Natural killer cell (primary cell): ENCODE data around the gene ARFRP1. TPM values are rescaled to one million over a fixed set of nuclear protein-coding genes. Genes with fewer than 3 reads are reported as not detected.
A peak's percentile ranks its signal among the peaks of the same experiment; 100 is the strongest.

Experiments used
- ATAC-seq, 3 donors: fragments of 150-1000 bp in 2 of 3; fragments of 200-7000 bp in 1 of 3; cut with Tn5 transposase; 1 replicate in 1 of 3; 2 replicates in 2 of 3; pipeline ENCODE4 v1.10.0; 2021; ENCODE audit warnings: mild to moderate bottlenecking in 2 of 3, moderate library complexity in 2 of 3
- DNase-seq, 2 donors: peaks; one replicate each; pipeline versions ENCODE4 v3.0.0 to v3.0.0-alpha.2; 2013 to 2021; ENCODE audit warnings: mixed read lengths in 1 of 2
- H3K27ac ChIP-seq: one replicate; pipeline ENCODE4 v1.5.1; 2013; ENCODE audit warnings: mild to moderate bottlenecking, low read length
- H3K27me3 ChIP-seq: one replicate; pipeline ENCODE4 v1.6.1; 2013; ENCODE audit warnings: low read length; ENCODE audit not compliant: control insufficient read depth, insufficient read depth
- H3K36me3 ChIP-seq: one replicate; pipeline ENCODE4 v1.6.1; 2013; ENCODE audit warnings: low read length; ENCODE audit not compliant: control insufficient read depth, insufficient read depth
- H3K4me1 ChIP-seq: one replicate; pipeline ENCODE4 v1.6.1; 2013; ENCODE audit warnings: low read length; ENCODE audit not compliant: control insufficient read depth, insufficient read depth
- H3K4me3 ChIP-seq: one replicate; pipeline ENCODE4 v1.5.1; 2013; ENCODE audit warnings: low read length
- H3K9me3 ChIP-seq: one replicate; pipeline ENCODE4 v1.6.1; 2013; ENCODE audit warnings: low read length; ENCODE audit not compliant: control insufficient read depth, insufficient read depth
- H3K27ac Mint-ChIP-seq, 2 donors: one replicate each; pipeline ENCODE4 v1.8.0; 2022; ENCODE audit warnings: mild to moderate bottlenecking in 2 of 2, mixed read lengths in 2 of 2, moderate library complexity in 1 of 2
- H3K27me3 Mint-ChIP-seq, 2 donors: one replicate each; pipeline ENCODE4 v1.8.0; 2022; ENCODE audit warnings: low read depth in 2 of 2, mixed read lengths in 2 of 2
- H3K36me3 Mint-ChIP-seq: one replicate; pipeline ENCODE4 v1.8.0; 2022; ENCODE audit warnings: mixed read lengths
- H3K4me1 Mint-ChIP-seq, 2 donors: one replicate each; pipeline ENCODE4 v1.8.0; 2022; ENCODE audit warnings: mixed read lengths in 2 of 2
- H3K4me3 Mint-ChIP-seq: one replicate; pipeline ENCODE4 v1.8.0; 2022; ENCODE audit warnings: mild to moderate bottlenecking, moderate library complexity, mixed read lengths
- H3K9me3 Mint-ChIP-seq, 2 donors: one replicate each; pipeline ENCODE4 v1.8.0; 2022; ENCODE audit warnings: mixed read lengths in 2 of 2
- CTCF ChIP-seq: fragments of 200-600 bp; IDR thresholded peaks from one replicate; pipeline ENCODE4 v1.8.0; 2022; ENCODE audit warnings: antibody characterized with exemption
- WGBS: methylation state at CpG from one replicate; pipeline ENCODE4 v1.1.7; 2013; ENCODE audit warnings: missing lambda C conversion rate; ENCODE audit not compliant: insufficient coverage; 5-methylcytosine and 5-hydroxymethylcytosine counted together
- intact Hi-C: fragments of 100-400 bp; cut with micrococcal nuclease; formaldehyde crosslinking; loops from one replicate; pipeline ENCODE4 v1.14.2; 2022
- total RNA-seq, 4 donors: library from RNA; stranded (reverse); fragments of 120-200 nt in 1 of 4; gene quantifications; one replicate each; pipeline versions ENCODE4 v1.2.3 to v1.2.4, GENCODE V29; 2013 to 2022

ARFRP1 gene
- total RNA-seq, 3 donors from 2014 or later (not counting 1 experiment from before 2014, with no cell fraction given) = 43.9 to 55.8 (median 50.6) TPM

GRCh38 chr20:63751471-63752271 is 43.9 kb upstream of the ARFRP1 start:
- no peak for DNase-seq
- ATAC-seq = peak in 1 of 3 donors; percentile 16
- no peak for TF ChIP-seq CTCF
- Histone ChIP-seq H3K4me1 (peaks cover 32% of the 10 kb centered on the region), H3K27ac (peak overlapping the region; percentile 49), H3K9me3 (no peaks in the 10 kb centered on the region), H3K36me3 (no peaks in the 10 kb centered on the region), H3K4me3 (no peak overlapping the region), H3K27me3 (no peaks in the 10 kb centered on the region)
- peak overlapping the region in 1 of 2 donors; percentile 73 for H3K27ac Mint-ChIP-seq
- no peaks in the 10 kb centered on the region for H3K27me3 Mint-ChIP-seq
- H3K4me3 Mint-ChIP-seq = peak overlapping the region; percentile 56
- WGBS = 66% methylated on average over 45 of the region's 45 CpGs
- intact Hi-C loops = loop anchor here (5.0 kb wide), 1 partner anchor 124 kb away; the partner anchor contains the start of gene GMEB2
- no peaks in the 10 kb centered on the region for H3K36me3 Mint-ChIP-seq
- H3K9me3 Mint-ChIP-seq = no peaks in the 10 kb centered on the region
- H3K4me1 Mint-ChIP-seq = peaks cover 15 to 35% of the 10 kb centered on the region in 2 donors

GRCh38 chr20:63750807-63751470 is 43.2 kb upstream of the ARFRP1 start:
- H3K27ac ChIP-seq = peak overlapping the region; percentile 49
- no peaks in the 10 kb centered on the region for H3K27me3 Mint-ChIP-seq
- H3K36me3 Mint-ChIP-seq = no peaks in the 10 kb centered on the region
- H3K27ac Mint-ChIP-seq = peak overlapping the region; percentile 43 to 73
- intact Hi-C loops = loop anchor here (5.0 kb wide), 1 partner anchor 124 kb away; the partner anchor contains the start of gene GMEB2
- peak overlapping the region; percentile 59 for H3K4me3 Mint-ChIP-seq
- H3K9me3 Mint-ChIP-seq = no peaks in the 10 kb centered on the region
- H3K4me3 ChIP-seq = no peak overlapping the region
- no peaks in the 10 kb centered on the region for H3K27me3 ChIP-seq
- peak; percentile 58 to 88 (median 78) for ATAC-seq
- TF ChIP-seq CTCF = no peak
- peak; percentile 41 to 85 for DNase-seq
- 54% methylated on average over 26 of the region's 26 CpGs for WGBS
- peaks cover 27% of the 10 kb centered on the region for H3K4me1 ChIP-seq
- H3K36me3 ChIP-seq = no peaks in the 10 kb centered on the region
- no peaks in the 10 kb centered on the region for H3K9me3 ChIP-seq
- H3K4me1 Mint-ChIP-seq = peaks cover 7 to 27% of the 10 kb centered on the region in 2 donors

GRCh38 chr20:63749597-63750508 is 42.1 kb upstream of the ARFRP1 start:
- no peak for TF ChIP-seq CTCF
- Histone ChIP-seq H3K4me1 (peaks cover 25% of the 10 kb centered on the region), H3K4me3 (no peak overlapping the region), H3K9me3 (no peaks in the 10 kb centered on the region), H3K36me3 (no peaks in the 10 kb centered on the region), H3K27me3 (no peaks in the 10 kb centered on the region), H3K27ac (no peak overlapping the region)
- ATAC-seq (no peak), DNase-seq (no peak)
- no peak overlapping the region for H3K4me3 Mint-ChIP-seq
- H3K9me3 Mint-ChIP-seq = no peaks in the 10 kb centered on the region
- WGBS = 93% methylated on average over 16 of the region's 16 CpGs
- H3K36me3 Mint-ChIP-seq = no peaks in the 10 kb centered on the region
- intact Hi-C loops = loop anchor here (5.0 kb wide), 1 partner anchor 123 kb away; the partner anchor contains the start of gene GMEB2
- no peak overlapping the region for H3K27ac Mint-ChIP-seq
- H3K4me1 Mint-ChIP-seq = peaks cover 0 to 17% of the 10 kb centered on the region in 2 donors
- H3K27me3 Mint-ChIP-seq = no peaks in the 10 kb centered on the region
